CD4-positive, alpha-beta T cell treated with Interleukin-21 for 1 hour (primary cell): ENCODE measurements around the gene MTTP.

ENCODE experiments used
- DNase-seq: peaks from one replicate; pipeline ENCODE4 v3.0.0-alpha.2; 2020

Gene MTTP

GRCh38 chr4:99670409-99671073, 95.9 kb downstream of the MTTP start:
- DNase-seq = no peak
